ENCODE measurements around the gene COL7A1.
A peak's percentile ranks its signal among the peaks of the same experiment; 100 is the strongest.
"Not testable (repeated sequence)": the region's sequence is repeated elsewhere in the genome, so short reads cannot be mapped to it uniquely, and the experiment has no call there.

Gene COL7A1

DNA sequence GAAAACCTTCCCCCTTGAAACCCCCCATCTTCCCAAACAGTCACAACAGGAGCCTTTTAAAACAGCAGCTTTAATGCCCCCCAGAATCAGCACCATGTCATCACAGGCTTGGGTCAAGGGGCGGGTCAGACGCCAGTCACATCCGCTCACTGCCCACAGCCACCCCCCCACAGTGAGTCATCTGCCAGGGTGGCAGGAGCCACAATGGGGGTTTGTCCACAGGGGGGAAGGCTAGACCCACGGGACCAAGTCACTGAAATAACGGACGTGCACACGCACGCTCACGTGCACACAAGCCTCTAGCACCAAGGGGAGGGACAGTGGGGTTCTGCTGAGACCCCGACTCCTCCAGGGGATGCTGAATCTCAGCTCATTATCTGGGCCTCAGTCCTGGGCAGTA, 31.1 kb downstream of the COL7A1 start:
- no peak for DNase-seq (ENCODE audit: low read depth, low spot score)

DNA sequence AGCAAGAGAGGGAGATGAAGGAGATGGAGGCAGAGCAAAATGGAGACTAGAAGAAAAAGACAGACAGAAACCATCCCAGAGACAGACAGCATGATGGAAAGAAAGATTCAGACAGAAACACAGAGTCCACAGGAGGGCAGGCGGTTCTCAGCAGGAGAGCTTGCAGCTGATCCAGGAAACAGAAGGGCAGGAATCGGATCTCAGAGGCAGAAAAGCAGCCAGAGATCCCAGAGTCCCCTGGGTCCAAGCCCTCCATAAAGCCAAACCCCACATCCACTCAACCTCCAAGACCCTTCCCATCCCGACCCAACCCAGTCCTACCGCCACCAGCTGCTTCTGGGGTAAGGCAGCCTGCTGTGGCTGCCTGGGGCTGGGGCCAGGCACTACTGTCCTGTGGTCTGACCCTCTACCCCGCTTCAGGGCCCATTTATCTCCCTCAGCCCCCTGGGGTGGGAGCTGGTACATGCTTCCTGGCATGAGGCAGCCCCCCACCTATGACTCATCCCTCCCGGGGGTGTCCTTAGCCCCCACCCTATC, 31.7 kb downstream of the COL7A1 start, which contains the start of gene UCN2:
UCN2 (minus strand) TSS at position 400 of the 537 bp plus-strand sequence. CDS start 657 bp downstream, outside the sequence.
- DNase-seq (ENCODE audit: low read depth, low spot score): peak; percentile 84

DNA sequence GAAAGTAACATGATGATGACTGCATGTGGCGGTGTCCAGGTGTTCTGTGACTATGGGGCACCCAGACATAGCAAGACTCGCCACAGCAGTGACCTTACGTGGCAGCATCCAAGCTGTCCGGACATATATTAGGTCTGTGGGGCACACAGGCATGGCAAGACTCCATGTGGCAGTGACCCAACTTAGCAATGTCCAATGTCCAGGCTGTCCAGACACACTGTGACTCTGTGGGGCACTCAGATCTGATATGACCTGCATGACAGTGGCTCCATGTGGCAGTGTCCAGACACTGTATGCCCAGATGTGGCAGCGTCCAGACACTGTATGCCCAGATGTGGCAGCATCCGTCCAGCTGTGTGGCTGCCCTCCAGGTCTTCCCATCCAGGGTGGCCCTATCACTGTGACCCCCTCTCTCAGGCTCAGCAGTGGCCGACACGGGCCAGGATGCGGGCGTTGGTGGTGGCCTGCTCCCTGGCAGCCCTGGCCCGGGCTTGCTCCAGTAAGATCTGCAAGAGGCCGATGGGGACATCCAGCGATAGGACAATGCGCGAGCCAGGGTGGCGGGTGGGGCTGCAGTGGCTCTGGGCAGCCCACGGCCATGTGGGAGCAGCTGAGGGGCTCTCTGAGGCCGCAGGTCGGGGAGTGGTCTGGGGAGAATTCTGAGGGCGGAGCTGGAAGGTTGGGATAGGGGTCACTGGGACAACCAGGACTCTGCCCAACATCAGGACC, 32.6 kb downstream of the COL7A1 start:
- no peak for DNase-seq (ENCODE audit: low read depth, low spot score)

DNA sequence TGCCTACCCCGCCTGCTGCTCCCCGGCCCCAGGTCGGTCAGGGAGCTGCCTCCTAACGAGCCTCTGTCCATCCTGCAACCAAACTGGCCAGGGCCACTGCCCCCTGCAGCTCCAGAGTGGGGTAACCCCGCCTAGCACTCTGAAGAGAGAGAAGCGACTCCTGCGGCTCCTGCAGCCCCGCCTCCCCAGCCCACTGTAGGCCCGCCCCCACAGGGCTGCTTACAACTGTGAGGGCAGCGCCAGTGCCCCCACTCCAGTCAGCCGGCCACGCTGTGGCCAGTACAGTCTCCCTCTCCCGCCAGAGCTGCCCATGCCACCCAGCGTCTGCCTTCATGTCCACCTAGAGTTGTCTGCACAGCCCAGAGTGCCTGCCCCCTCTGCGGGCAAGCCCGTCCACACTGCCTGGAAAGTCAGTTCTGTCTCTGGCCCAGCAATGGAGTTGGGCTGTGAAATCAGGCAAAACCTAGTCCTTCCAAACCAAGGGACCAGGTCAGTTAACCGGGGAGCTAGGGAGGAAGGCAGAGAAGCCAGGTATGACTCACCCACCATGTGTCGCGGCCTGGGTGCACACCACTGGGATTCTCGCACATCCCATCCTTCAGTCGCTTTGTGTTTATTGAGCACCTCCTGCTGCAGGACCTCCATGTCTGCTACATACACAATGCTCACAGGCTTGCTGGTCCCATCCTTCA, 33.9 kb downstream of the COL7A1 start:
- DNase-seq (ENCODE audit: low read depth, low spot score): no peak

DNA sequence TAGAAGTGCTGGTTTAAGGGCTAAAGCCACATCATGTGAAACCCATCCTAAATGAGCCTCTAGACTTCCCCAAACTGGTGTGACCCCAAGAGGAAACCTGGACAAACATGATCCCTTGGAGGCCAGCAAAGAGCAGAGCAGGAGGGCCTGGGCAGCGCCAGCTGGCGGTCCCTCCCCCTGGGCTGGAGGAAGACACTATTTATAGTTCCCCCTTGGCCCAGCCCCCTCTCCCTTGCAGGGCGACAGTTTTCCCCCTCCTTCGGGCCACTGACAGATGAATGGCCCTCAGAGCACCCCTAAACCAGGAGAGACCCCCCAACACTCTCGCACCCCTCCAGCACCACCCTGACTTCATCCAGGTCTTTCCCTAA, 34.5 kb downstream of the COL7A1 start:
- no peak for DNase-seq (ENCODE audit: low read depth, low spot score)

DNA sequence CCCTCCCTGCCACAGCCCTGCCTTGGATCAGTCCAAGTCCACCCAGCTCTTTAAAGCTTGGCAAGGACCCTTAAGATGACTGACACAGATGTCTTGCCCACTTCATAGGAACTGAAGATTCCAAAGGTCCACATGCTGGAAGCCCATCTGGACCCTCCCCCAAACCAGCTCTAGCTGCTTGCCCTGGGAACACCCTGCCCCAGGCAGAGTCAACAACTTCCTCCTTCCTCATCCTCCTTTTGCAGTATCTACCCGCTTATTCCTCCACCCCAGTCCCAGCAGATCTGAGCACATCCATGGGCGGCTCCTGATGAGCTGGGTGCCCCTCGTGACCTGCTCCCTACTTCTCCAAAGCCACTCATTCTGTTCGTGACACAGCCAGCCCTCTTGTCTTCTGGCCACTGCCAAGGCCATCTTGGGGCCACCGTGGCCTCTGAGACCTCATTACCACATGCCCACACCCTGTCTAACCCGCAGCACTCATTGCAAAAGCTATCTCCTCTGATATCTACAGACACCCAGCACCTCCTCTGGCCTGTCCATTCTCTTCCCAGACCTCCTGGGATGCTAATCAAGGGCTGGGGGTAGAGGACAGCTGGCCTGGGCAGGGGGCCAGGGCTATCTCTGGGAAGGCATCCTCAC, 36.5 kb downstream of the COL7A1 start:
- DNase-seq (ENCODE audit: low read depth, low spot score): no peak

DNA sequence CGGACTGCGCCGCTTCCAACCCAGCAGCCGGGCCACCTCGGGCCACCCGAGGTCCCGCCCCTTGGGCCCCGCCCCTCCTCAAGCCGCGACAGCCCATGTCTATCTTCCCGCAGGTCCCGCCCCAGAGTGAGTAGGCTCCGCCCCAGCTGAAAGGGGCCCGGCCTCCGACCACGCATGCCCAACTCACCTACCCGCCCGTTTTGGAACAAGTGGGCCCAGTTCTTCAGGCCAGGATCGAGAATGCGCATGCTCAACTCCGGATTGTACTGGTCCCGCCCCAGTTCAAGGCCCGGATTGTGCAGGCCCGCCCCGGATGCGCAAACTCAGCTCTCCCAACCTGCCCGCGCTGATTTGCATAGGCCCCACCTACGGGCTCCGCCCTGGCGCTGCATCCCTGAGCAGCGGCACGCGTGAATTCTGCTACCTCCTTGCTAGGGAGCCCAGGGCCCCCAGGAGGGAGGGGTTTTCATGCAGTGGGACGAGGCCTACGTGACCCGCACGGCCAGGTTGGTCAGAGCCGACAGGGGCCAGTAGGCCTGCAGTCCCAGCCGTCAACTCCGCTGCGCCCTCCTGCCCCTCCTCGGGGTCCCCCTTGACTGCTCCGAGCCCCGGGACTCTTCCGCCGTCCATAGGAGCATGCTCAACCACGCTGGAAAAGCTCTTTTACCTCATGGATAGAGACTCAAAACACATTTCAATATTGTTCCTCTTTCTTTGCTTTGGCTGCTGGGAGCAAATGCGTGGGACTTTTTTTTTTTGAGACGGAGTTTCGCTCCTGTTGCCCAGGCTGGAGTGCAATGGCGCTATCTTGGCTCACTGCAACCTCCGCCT, 38.1 kb downstream of the COL7A1 start, which contains the start of gene PFKFB4:
PFKFB4 (minus strand) TSS at position 8 of the 831 bp plus-strand sequence. CDS start 26 bp downstream, outside the sequence.
- DNase-seq (ENCODE audit: low read depth, low spot score): peak; percentile 96

DNA sequence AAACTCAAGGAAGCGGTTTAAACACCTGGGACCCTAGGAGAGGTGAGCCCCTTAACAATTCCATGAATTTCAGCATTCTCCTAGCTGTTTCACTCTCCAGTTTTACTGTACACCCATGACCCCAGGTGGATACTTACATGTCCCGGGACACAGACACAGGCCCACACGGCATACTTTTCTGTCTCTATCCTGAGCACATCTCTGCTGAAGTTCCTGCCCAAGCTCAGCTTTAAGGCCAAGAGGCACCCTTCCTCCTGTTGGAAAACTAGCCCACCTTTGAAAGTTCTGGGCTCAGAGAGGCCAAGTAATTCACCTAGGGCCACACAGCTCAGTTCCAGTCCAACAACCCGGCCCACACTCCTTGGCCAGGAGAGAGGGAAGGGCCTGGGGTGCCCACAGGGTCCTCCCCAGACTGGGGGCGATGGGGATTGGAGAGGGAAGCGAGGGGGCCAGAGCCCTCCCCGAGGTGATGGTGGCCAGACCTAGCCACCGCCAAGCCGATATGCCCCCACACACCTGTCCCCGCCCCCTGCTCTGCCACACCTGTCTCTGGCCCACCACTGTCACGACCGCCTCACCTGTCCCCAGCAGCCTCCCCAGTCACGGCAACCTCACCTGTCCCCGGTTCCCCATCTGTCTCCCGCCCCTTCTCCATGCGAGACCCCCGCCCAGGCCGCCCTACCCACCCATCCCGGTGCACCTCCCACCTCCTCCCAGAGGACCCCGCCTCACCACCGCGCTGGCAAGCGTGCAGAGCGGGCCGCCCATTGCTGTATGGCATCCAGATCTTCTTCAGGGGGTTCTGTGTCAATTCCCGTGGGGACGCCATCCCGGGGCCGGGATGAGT, 39.0 kb downstream of the COL7A1 start:
- no peak for DNase-seq (ENCODE audit: low read depth, low spot score)

DNA sequence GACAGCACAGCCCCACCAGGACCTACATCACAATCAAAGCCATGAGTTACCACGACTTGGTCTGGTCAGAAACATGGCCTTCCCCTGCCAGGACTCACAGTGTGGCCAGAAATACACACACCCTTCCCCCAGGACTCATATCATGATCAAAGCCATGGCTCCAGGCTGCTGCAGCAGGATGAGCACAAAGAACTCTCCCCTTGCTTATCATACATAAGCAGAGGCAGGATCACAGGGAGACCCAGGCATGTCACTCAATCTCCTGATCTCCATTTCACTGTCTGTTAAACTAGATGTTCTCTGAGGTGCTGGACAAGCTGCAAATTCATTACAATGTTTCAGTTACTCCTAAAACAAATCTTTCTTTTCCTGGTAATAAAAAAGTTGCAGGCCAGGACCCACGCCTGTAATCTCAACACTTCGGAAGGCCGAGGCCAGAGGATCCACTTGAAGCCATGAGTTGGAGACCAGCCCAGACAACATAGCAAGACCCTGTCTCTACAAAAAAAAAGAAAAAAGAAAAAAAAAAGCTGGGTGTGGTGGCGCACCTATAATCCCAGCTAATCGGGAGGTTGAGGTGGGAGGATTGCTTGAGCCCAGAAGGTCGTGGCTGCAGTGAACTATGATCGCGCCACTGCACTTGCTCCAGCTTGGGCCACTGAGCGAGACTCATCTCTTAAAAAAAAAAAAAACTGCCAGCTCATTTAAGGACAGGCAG, 39.7 kb downstream of the COL7A1 start:
- no peak for DNase-seq (ENCODE audit: low read depth, low spot score)

DNA sequence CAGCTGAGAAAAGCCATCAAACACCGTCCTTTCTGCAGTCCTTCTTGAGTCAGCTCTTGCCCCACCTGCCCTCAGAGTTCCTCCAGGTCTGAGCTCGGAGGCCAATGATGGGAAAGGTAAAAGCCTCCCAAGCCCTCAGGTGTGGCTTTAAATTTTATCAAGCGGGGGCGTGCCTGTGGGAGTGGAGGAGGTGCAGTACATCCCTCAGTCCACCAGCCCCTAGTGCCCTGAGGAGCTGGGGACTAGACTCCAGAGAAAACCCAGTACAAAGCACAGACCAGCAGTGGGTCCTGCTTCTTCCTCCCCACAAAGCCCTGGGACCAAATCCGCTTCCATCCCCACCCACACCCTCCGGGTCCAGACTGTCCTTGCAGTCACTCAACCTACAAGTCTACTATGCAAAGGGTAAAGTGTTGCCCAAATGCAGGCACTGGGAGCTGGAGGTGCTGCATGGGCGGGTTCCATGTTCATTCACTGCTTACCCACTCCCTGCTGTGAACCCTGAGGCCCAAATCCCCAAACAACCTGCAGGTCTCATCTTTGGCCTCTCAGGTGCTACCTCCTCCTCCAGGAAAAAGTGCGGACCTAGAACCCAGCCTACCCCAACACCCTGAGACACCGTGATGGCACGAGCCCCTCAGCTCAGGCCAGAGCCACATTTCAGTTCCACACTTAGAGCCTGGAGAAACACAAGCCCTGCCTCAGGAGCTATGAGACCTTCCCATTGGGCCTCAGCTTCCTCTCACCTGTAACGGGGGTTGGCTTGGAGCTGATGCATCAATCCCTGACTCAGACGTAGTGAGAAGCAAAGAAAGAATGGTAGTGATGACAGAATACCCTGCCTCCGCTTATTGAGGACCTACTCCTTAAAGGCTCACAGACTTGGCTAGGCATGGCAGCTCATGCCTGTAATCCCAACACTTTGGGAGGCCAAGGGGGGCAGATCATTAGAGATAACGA, 41.0 kb downstream of the COL7A1 start:
- DNase-seq (ENCODE audit: low read depth, low spot score): no peak

DNA sequence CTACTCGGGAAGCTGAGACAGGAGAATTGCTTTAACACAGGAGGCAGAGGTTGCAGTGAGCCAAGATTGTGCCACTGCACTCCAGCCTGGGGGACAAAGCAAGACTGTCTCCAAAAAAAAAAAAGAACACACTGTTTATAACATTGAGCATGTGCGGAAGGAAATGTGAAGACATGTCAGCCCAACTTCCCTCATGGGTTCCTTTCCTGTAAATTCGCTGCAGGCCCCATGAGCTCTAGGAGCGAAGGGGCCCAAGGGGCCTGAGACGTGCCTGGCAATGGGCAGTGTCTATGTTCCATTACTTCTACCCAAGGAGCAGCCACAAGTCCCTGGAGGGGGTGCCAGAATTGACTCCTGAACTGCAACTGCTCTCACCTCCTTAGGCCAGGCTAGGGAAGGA, 41.8 kb downstream of the COL7A1 start:
- no peak for DNase-seq (ENCODE audit: low read depth, low spot score)

DNA sequence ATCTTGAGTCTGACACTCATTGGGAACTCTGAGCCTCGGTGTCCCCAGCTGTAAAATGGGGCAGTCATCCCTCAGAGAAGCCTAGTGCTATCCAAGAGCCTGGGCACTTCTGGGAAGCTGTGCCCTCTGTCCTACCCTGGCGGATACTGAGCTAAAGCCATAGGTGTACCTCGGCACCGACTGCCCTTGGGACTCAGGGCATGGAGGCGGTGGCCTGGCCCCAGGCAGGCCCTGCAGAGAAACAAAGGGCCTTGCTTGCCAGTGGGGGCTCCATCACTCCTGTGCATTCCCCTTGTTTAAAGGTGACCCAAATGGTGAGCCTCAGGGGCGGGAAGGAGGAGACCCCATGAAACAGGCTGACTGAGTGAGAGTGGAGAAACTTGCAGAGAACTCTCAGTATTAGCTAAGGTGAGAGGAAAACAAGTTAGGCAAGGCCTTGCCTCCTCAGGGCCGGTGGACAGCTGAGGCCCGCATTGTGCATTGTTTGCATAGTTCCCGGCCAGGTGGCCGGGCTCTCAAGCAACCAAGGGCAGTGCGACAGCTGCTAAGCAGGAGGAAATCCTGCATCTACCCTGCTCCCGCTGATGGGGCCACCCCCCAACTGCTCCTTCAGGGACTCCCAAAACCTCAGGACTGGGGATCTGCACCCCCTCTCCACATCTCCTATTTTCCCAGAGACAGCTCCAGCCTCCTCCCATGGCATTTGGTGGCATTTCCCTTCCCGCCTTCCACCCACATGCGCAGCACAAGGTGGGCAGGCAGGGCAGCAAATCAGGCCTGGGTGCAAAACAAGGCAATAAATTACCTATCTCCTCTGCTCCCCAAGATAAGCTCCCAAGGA, 42.8 kb downstream of the COL7A1 start:
- no peak for DNase-seq (ENCODE audit: low read depth, low spot score)

DNA sequence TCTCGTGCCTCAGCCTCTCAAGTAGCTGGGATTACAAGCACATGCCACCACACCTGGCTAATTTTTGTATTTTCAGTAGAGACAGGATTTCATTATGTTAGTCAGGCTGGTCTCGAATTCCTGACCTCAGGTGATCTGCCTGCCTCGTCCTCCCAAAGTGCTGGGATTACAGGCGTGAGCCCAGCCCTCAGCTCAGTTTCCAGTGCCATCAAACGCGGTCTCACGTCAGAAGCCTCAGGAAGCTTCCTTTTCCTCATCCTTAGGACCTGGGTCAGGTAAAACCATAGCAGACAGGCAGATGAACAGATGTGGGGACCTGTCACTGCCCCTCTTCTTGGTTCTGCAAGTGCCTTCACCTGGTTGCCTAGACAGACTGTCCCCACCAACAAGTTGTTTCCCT, 43.5 kb downstream of the COL7A1 start:
- DNase-seq (ENCODE audit: low read depth, low spot score): not testable (repeated sequence)

DNA sequence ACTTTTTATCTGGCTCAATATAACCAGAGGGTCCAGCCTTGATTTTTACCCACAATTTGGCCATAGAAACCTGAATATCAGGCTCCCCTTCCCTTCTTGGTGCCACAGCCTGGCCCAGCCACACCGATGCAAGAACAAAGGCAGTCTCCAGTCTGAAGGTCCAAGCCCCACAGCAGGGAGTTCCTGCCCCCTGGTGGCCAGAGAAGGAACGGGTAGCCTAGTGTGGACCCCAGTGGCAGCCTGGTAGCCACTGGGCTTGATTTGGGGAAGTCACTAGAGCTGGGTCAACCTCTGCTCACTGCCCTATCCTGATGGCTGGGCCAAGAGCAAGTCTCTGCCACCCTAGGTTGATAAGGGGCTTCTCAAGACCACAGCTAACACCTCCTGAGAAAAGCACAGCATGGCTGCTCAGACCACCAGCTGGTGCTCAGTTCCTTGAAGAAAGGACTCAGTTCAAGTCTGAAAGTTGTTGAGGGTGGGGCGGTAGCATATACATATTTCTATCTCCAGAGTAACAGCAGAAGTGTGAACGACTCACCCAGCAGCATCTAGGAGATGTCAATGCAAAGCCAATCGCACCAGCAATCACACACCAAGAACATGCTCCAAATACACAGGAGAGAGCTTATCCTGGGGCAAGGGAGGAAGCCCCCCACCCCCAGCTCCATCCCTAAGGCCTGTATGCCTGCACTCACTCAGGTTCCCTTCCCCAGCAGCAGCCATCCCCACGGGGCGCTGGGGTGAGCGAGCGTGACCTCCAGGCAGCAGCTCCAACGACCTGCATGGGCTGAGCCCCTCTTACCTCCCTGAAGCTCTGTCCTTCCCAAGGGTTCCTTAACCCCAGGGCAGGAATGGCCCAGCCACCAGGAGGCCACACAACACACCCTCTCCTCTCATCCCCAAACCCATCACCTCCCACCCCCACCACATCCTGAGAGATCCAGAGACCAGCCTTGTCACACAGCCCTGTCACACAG, 46.1 kb downstream of the COL7A1 start:
- DNase-seq (ENCODE audit: low read depth, low spot score): no peak

DNA sequence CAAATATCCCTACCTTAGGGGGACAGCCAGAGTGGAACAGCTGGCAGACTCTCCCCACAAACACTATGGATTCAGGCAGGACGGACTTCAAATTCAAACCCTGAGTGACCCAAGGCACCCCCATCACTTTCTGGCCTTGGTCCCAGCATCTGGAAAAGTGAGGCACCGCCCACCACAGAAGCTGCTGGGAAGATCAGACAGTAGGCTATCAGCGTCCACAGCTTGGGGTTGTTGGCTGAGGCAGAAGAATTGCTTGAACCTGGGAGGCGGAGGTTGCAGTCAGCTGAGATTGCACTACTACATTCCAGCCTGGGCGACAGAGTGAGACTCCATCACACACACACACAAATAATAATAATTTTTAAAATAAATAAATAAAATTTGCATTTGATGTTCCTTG, 47.0 kb downstream of the COL7A1 start:
- no peak for DNase-seq (ENCODE audit: low read depth, low spot score)

DNA sequence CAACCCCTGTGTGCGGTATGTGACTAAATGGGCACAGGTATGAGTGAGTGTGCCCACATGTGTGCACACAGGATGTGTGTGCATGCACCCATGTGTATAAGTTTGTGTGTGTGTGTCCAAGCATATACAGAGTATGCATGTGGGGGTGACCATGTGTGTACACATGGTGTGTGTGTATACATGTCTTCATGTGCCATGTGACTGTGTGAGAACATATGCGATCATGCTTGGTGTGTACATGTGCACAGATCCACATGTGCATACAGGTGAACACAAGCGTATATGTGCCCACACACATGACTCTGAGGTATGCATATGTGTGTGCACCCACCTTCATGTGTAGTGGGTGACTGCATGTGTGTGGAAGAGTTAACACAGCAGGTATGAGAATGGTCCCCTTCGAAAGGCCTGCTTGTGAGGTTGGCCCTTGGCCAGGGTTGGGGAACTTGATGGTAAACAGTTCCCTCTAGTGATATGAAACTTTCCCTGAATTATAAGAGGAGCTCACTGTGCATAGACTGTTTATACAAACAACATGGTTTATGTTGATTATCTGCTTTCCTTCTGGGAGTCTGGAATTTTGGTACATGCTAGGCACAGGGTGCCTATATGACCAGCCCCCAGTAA, 48.8 kb downstream of the COL7A1 start:
- DNase-seq (ENCODE audit: low read depth, low spot score): no peak
